Measurements from ENCODE around the gene KMT2D.

GRCh38 chr12:49030119-49030518 is 30.5 kb downstream of the KMT2D start:
- TF ChIP-seq, protein P1, sequence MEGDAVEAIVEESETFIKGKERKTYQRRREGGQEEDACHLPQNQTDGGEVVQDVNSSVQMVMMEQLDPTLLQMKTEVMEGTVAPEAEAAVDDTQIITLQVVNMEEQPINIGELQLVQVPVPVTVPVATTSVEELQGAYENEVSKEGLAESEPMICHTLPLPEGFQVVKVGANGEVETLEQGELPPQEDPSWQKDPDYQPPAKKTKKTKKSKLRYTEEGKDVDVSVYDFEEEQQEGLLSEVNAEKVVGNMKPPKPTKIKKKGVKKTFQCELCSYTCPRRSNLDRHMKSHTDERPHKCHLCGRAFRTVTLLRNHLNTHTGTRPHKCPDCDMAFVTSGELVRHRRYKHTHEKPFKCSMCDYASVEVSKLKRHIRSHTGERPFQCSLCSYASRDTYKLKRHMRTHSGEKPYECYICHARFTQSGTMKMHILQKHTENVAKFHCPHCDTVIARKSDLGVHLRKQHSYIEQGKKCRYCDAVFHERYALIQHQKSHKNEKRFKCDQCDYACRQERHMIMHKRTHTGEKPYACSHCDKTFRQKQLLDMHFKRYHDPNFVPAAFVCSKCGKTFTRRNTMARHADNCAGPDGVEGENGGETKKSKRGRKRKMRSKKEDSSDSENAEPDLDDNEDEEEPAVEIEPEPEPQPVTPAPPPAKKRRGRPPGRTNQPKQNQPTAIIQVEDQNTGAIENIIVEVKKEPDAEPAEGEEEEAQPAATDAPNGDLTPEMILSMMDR (IDR thresholded peaks at IDR 0.05): no peak
- TF ChIP-seq POLR2A (IDR thresholded peaks at IDR 0.05): no peak
